Liver (tissue), 9 donors: ENCODE data around the gene PHB1. TPM values are rescaled to one million over a fixed set of nuclear protein-coding genes. Genes with fewer than 3 reads are reported as not detected.

Experiments
- DNase-seq: peaks from one replicate; pipeline ENCODE4 v3.0.0-alpha.2; 2017; ENCODE audit warnings: low spot score
- H3K27ac ChIP-seq, 2 donors: one replicate each; pipeline ENCODE4 v1.7.0; 2013; ENCODE audit warnings: inconsistent platforms in 2 of 2, low read length in 2 of 2, control low read depth in 1 of 2, low read depth in 1 of 2, mild to moderate bottlenecking in 1 of 2
- H3K27me3 ChIP-seq, 4 donors: one replicate each; pipeline versions ENCODE4 v1.6.1 to v1.7.0; 2013; ENCODE audit warnings: low read length in 3 of 4, inconsistent platforms in 1 of 4, mild to moderate bottlenecking in 1 of 4, moderate library complexity in 1 of 4; ENCODE audit not compliant: control insufficient read depth in 4 of 4, insufficient read depth in 4 of 4
- H3K36me3 ChIP-seq, 4 donors: one replicate each; pipeline versions ENCODE4 v1.6.1 to v1.7.0; 2013; ENCODE audit warnings: low read length in 3 of 4, mild to moderate bottlenecking in 3 of 4, low read depth in 1 of 4, moderate library complexity in 1 of 4; ENCODE audit not compliant: control insufficient read depth in 4 of 4, insufficient read depth in 3 of 4
- H3K4me1 ChIP-seq, 4 donors: one replicate each; pipeline versions ENCODE4 v1.6.1 to v1.7.0; 2013; ENCODE audit warnings: low read length in 3 of 4, mild to moderate bottlenecking in 3 of 4, moderate library complexity in 1 of 4; ENCODE audit not compliant: control insufficient read depth in 4 of 4, insufficient read depth in 4 of 4
- H3K4me3 ChIP-seq, 3 donors: one replicate each; pipeline versions ENCODE4 v1.6.1 to v1.7.0; 2013; ENCODE audit warnings: low read length in 3 of 3, control low read depth in 1 of 3, low read depth in 1 of 3, mild to moderate bottlenecking in 1 of 3
- H3K9ac ChIP-seq, 2 donors: one replicate each; pipeline ENCODE4 v1.7.0; 2013; ENCODE audit warnings: low read length in 2 of 2, mild to moderate bottlenecking in 2 of 2, moderate library complexity in 2 of 2, control low read depth in 1 of 2, low read depth in 1 of 2
- H3K9me3 ChIP-seq, 4 donors: one replicate each; pipeline versions ENCODE4 v1.6.1 to v1.7.0; 2013; ENCODE audit warnings: low read length in 3 of 4; ENCODE audit not compliant: control insufficient read depth in 4 of 4
- CTCF ChIP-seq: fragments of 150-350 bp; IDR thresholded peaks from 2 replicates; pipeline ENCODE4 v1.5.1; 2017; ENCODE audit warnings: improper control_type of control experiment, low read depth, low read length; ENCODE audit not compliant: missing input control
- EGR1 ChIP-seq, 2 donors: IDR thresholded peaks; 2 replicates each; pipeline ENCODE4 v1.6.1; 2016 to 2018; ENCODE audit warnings: antibody characterized with exemption in 2 of 2, low read depth in 2 of 2
- FOXA1 ChIP-seq: IDR thresholded peaks from 2 replicates; pipeline ENCODE4 v1.6.1; 2016; ENCODE audit warnings: antibody characterized with exemption
- FOXA2 ChIP-seq: IDR thresholded peaks from 2 replicates; pipeline ENCODE4 v1.6.1; 2016; ENCODE audit warnings: antibody characterized with exemption
- GABPA ChIP-seq, 2 donors: IDR thresholded peaks in 1 of 2; conservative IDR thresholded peaks in 1 of 2; 2 replicates each; pipeline ENCODE4 v1.6.1; 2016; ENCODE audit warnings: antibody characterized with exemption in 2 of 2, mild to moderate bottlenecking in 1 of 2, moderate library complexity in 1 of 2
- HNF4A ChIP-seq, 2 donors: conservative IDR thresholded peaks; 2 replicates each; pipeline ENCODE4 v1.6.1; 2016; ENCODE audit warnings: antibody characterized with exemption in 2 of 2, mild to moderate bottlenecking in 2 of 2
- HNF4G ChIP-seq: IDR thresholded peaks from 2 replicates; pipeline ENCODE4 v1.6.1; 2016; ENCODE audit warnings: antibody characterized with exemption
- JUND ChIP-seq, 2 donors: IDR thresholded peaks; 2 replicates each; pipeline ENCODE4 v1.6.1; 2016; ENCODE audit warnings: antibody characterized with exemption in 2 of 2
- MAX ChIP-seq: IDR thresholded peaks from 2 replicates; pipeline ENCODE4 v1.6.1; 2016; ENCODE audit warnings: antibody characterized with exemption
- NR2F2 ChIP-seq: IDR thresholded peaks from 2 replicates; pipeline ENCODE4 v1.6.1; 2016; ENCODE audit warnings: antibody characterized with exemption
- RAD21 ChIP-seq, 2 donors: IDR thresholded peaks; 2 replicates each; pipeline ENCODE4 v1.6.1; 2016; ENCODE audit warnings: antibody characterized with exemption in 2 of 2, mild to moderate bottlenecking in 2 of 2
- REST ChIP-seq: IDR thresholded peaks from 2 replicates; pipeline ENCODE4 v1.6.1; 2016; ENCODE audit warnings: antibody characterized with exemption, mild to moderate bottlenecking
- RXRA ChIP-seq, 2 donors: IDR thresholded peaks; 2 replicates each; pipeline ENCODE4 v1.6.1; 2017 to 2018; ENCODE audit warnings: antibody characterized with exemption in 2 of 2, mild to moderate bottlenecking in 1 of 2
- SP1 ChIP-seq: IDR thresholded peaks from 2 replicates; pipeline ENCODE4 v1.6.1; 2018; ENCODE audit warnings: antibody characterized with exemption, mild to moderate bottlenecking
- TAF1 ChIP-seq: conservative IDR thresholded peaks from 2 replicates; pipeline ENCODE4 v1.6.1; 2016; ENCODE audit warnings: antibody characterized with exemption, mild to moderate bottlenecking
- YY1 ChIP-seq: IDR thresholded peaks from 2 replicates; pipeline ENCODE4 v1.6.1; 2016; ENCODE audit warnings: antibody characterized with exemption, mild to moderate bottlenecking
- ZBTB33 ChIP-seq: IDR thresholded peaks from 2 replicates; pipeline ENCODE4 v1.6.1; 2016; ENCODE audit warnings: antibody characterized with exemption
- WGBS: extraction: QIAGEN DNeasy Blood & Tissue Kit; methylation state at CpG from one replicate; pipeline ENCODE4 v1.1.7; 2013; 5-methylcytosine and 5-hydroxymethylcytosine counted together
- polyA plus RNA-seq, 2 donors: library from polyadenylated mRNA; stranded (reverse) in 1 of 2; unstranded in 1 of 2; fragments of 200-250 nt in 1 of 2; fragments of >200 nt in 1 of 2; fragmentation: Nextera tagmentation in 1 of 2; extraction: Ambion mirVana in 1 of 2; gene quantifications; one replicate each; pipeline versions ENCODE4 v1.2.1 to v1.2.3, GENCODE V29; 2013 to 2015
- total RNA-seq, 2 donors: library from RNA; depleted of rRNA; stranded (reverse); fragments of >200 nt; gene quantifications; one replicate each; pipeline ENCODE4 v1.2.3, GENCODE V29; 2014
- donor health status: healthy.
- donor health status: healthy.
- donor health status: healthy.
- donor health status: healthy.
- donor health status: healthy.

PHB1 gene
- total and polyA plus RNA-seq, 4 donors, result 52.5 to 149 (median 98.5) TPM

GRCh38 chr17:49454050-49454449 lies 39.4 kb upstream of the PHB1 start:
- no peak for DNase-seq
- H3K9ac ChIP-seq, result no peak overlapping the region
- no peak overlapping the region for H3K27ac ChIP-seq
- H3K9me3 ChIP-seq, result no peaks in the 10 kb centered on the region
- 76% methylated on average over 5 of the region's 5 CpGs for WGBS
- TF ChIP-seq JUND (IDR thresholded peaks at IDR 0.05) (no peak), HNF4A (conservative IDR thresholded peaks at IDR 0.05) (no peak), ZBTB33 (no peak), GABPA (IDR thresholded peaks at IDR 0.05 in 1 of 2, conservative IDR thresholded peaks at IDR 0.05 in 1 of 2) (no peak), RAD21 (IDR thresholded peaks at IDR 0.05) (no peak), REST (no peak), RXRA (IDR thresholded peaks at IDR 0.05) (no peak), EGR1 (IDR thresholded peaks at IDR 0.05; ENCODE audit: low read depth in 2 of 2) (no peak), MAX (no peak), HNF4G (no peak), SP1 (no peak), YY1 (no peak), FOXA1 (no peak)
- no peaks in the 10 kb centered on the region for H3K4me1 ChIP-seq
- H3K27me3 ChIP-seq, result peaks cover 0 to 15% (median 0%) of the 10 kb centered on the region in 4 donors
- no peaks in the 10 kb centered on the region for H3K36me3 ChIP-seq
- no peak overlapping the region for H3K4me3 ChIP-seq

GRCh38 chr17:49452661-49453060 lies 38.0 kb upstream of the PHB1 start:
- no peak overlapping the region for H3K4me3 ChIP-seq
- DNase-seq, result no peak
- 89% methylated on average over 5 of the region's 5 CpGs for WGBS
- TF ChIP-seq SP1, result no peak
- TF ChIP-seq NR2F2, result no peak
- no peak for TF ChIP-seq RAD21 (IDR thresholded peaks at IDR 0.05)
- no peak for TF ChIP-seq CTCF
- no peak for TF ChIP-seq HNF4G
- no peak for TF ChIP-seq FOXA2
- TF ChIP-seq JUND (IDR thresholded peaks at IDR 0.05), result no peak
- TF ChIP-seq TAF1, result no peak
- TF ChIP-seq YY1, result no peak
- no peak for TF ChIP-seq RXRA (IDR thresholded peaks at IDR 0.05)
- TF ChIP-seq GABPA (IDR thresholded peaks at IDR 0.05 in 1 of 2, conservative IDR thresholded peaks at IDR 0.05 in 1 of 2), result no peak
- no peak overlapping the region for H3K27ac ChIP-seq
- no peak overlapping the region for H3K9ac ChIP-seq
- no peaks in the 10 kb centered on the region for H3K9me3 ChIP-seq
- H3K27me3 ChIP-seq, result peaks cover 0 to 13% (median 0%) of the 10 kb centered on the region in 4 donors
- H3K36me3 ChIP-seq, result no peaks in the 10 kb centered on the region
- H3K4me1 ChIP-seq, result no peaks in the 10 kb centered on the region
